Right lobe of liver (tissue), 6 donors: ENCODE data around the gene AK3. TPM values are rescaled to one million over a fixed set of nuclear protein-coding genes. Genes with fewer than 3 reads are reported as not detected.

ENCODE experiments used
- ATAC-seq, 4 donors: fragments of 200-7000 bp; cut with Tn5 transposase; one replicate each; pipeline ENCODE4 v1.9.1; 2020; ENCODE audit warnings: mild to moderate bottlenecking in 4 of 4, moderate library complexity in 4 of 4
- DNase-seq, 3 donors: peaks; one replicate each; pipeline ENCODE4 v3.0.0-alpha.2; 2020
- H3K27ac ChIP-seq, 3 donors: fragments of 200-600 bp; one replicate each; pipeline ENCODE4 v1.8.0; 2022
- H3K27me3 ChIP-seq, 2 donors: fragments of 200-600 bp; one replicate each; pipeline ENCODE4 v1.8.0; 2022
- H3K36me3 ChIP-seq, 4 donors: fragments of 200-600 bp; sonication (generic) in 1 of 4; one replicate each; pipeline versions ENCODE4 v1.5.1 to v1.8.0; 2017 to 2022; ENCODE audit warnings: control low read depth in 1 of 4
- H3K4me1 ChIP-seq, 4 donors: fragments of 200-600 bp; sonication (generic) in 1 of 4; one replicate each; pipeline versions ENCODE4 v1.5.1 to v1.8.0; 2017 to 2022; ENCODE audit warnings: control low read depth in 1 of 4
- H3K4me3 ChIP-seq, 3 donors: fragments of 200-600 bp; one replicate each; pipeline ENCODE4 v1.8.0; 2022
- H3K9me3 ChIP-seq, 4 donors: fragments of 200-600 bp; sonication (generic) in 1 of 4; one replicate each; pipeline versions ENCODE4 v1.5.1 to v1.8.0; 2017 to 2022; ENCODE audit warnings: control low read depth in 1 of 4
- POLR2A ChIP-seq: fragments of 450-650 bp; IDR thresholded peaks from one replicate; pipeline ENCODE4 v1.6.1; 2017; ENCODE audit warnings: antibody characterized with exemption, mild to moderate bottlenecking
- WGBS: methylation state at CpG from one replicate; pipeline ENCODE4 v1.1.6; 2018; ENCODE audit warnings: low coverage, low lambda C conversion rate; ENCODE audit not compliant: insufficient coverage; ENCODE audit errors: missing lambda C conversion rate; 5-methylcytosine and 5-hydroxymethylcytosine counted together
- intact Hi-C, 2 donors: fragments of 100-400 bp; cut with DNase I; formaldehyde crosslinking; loops; one replicate each; pipeline versions ENCODE4 v1.11.2 to v1.14.1; 2022
- total RNA-seq, 6 experiments: library from RNA; depleted of rRNA in 2 of 6; stranded (reverse); fragments of >200 nt in 2 of 6; fragmentation: NEBNext Ultra II Directional in 3 of 6; extraction: Animal tissue kit (Norgen Biotek cat#: 25700) in 3 of 6; gene quantifications; one replicate each; pipeline versions ENCODE4 v1.1.0 to v1.2.4, GENCODE V29; 2016 to 2023
- TF ChIP-seq, protein P1 (sequence below), 4 donors: fragments of 200-600 bp in 3 of 4; fragments of 450-650 bp in 1 of 4; IDR thresholded peaks; one replicate each; pipeline versions ENCODE4 v1.5.1 to v1.8.0; 2016 to 2022; ENCODE audit warnings: antibody characterized with exemption in 4 of 4, mild to moderate bottlenecking in 2 of 4
- donor health status: DM: no; HTN: yes; CAD: no.
- donor health status: DM: no; HTN: no; CAD: no.
- donor health status: DM: no; HTN: no; CAD: no.
- donor health status: DM: no; HTN: yes; CAD: no.
- donor health status: DM: no; HTN: yes; CAD: no.

AK3 gene
- total RNA-seq, 6 experiments from 2014 or later: 72.4 to 131 (median 99.5) TPM

DNA sequence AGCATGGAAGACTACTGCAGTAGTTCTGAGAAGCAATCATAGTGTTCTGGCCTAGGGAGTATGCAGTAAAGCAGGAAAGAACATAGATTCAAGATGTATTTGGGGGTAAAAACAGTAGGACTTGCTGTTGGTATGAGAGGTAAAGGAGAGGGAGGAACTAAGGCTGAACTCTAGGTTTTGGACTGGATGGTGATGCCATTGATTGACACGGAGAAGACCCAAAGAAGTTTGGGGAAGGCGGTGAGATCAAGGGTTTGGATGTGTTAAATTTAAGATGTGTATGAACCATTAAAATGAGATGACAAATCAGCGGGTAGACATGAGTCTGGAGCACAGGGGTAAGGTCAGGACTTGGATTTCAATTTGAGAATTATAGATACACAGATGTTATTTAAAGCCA lies 63.6 kb downstream of the AK3 start:
- intact Hi-C loops: no loop called here
- DNase-seq: no peak
- 83% methylated on average over 3 of the region's 3 CpGs for WGBS
- TF ChIP-seq POLR2A: no peak
- TF ChIP-seq, protein P1, sequence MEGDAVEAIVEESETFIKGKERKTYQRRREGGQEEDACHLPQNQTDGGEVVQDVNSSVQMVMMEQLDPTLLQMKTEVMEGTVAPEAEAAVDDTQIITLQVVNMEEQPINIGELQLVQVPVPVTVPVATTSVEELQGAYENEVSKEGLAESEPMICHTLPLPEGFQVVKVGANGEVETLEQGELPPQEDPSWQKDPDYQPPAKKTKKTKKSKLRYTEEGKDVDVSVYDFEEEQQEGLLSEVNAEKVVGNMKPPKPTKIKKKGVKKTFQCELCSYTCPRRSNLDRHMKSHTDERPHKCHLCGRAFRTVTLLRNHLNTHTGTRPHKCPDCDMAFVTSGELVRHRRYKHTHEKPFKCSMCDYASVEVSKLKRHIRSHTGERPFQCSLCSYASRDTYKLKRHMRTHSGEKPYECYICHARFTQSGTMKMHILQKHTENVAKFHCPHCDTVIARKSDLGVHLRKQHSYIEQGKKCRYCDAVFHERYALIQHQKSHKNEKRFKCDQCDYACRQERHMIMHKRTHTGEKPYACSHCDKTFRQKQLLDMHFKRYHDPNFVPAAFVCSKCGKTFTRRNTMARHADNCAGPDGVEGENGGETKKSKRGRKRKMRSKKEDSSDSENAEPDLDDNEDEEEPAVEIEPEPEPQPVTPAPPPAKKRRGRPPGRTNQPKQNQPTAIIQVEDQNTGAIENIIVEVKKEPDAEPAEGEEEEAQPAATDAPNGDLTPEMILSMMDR (IDR thresholded peaks at IDR 0.05): no peak
- peak overlapping the region; percentile 59 to 99 (median 88) for H3K27ac ChIP-seq
- no peak for ATAC-seq
- peaks cover 0 to 24% (median 8%) of the 10 kb centered on the region in 4 donors for H3K4me1 ChIP-seq
- no peaks in the 10 kb centered on the region for H3K27me3 ChIP-seq
- no peak overlapping the region for H3K4me3 ChIP-seq
- H3K9me3 ChIP-seq: no peaks in the 10 kb centered on the region
- H3K36me3 ChIP-seq: no peaks in the 10 kb centered on the region

- no peak overlapping the region for H3K4me3 ChIP-seq
- intact Hi-C loops: no loop called here
- H3K36me3 ChIP-seq: no peaks in the 10 kb centered on the region
- no peaks in the 10 kb centered on the region for H3K9me3 ChIP-seq
- TF ChIP-seq POLR2A: peak; percentile 20
- TF ChIP-seq, protein P1 (IDR thresholded peaks at IDR 0.05): no peak
- ATAC-seq: peak in 2 of 4 donors; percentile 30 to 32
- H3K27me3 ChIP-seq: no peaks in the 10 kb centered on the region
- DNase-seq: no peak
- peak overlapping the region; percentile 12 to 57 (median 30) for H3K27ac ChIP-seq
- H3K4me1 ChIP-seq: peaks cover 0 to 15% (median 7%) of the 10 kb centered on the region in 4 donors
Observed at GRCh38 chr9:4674783-4675182, 66.2 kb downstream of the AK3 start.

GRCh38 chr9:4671737-4672136 lies 69.3 kb downstream of the AK3 start:
- TF ChIP-seq, protein P1 (IDR thresholded peaks at IDR 0.05): no peak
- no peak for TF ChIP-seq POLR2A
- intact Hi-C loops: no loop called here
- ATAC-seq: no peak
- DNase-seq: no peak
- no peaks in the 10 kb centered on the region for H3K27me3 ChIP-seq
- 78% methylated on average over 1 of the region's 1 CpG for WGBS
- peaks cover 0 to 7% (median 3%) of the 10 kb centered on the region in 4 donors for H3K4me1 ChIP-seq
- H3K36me3 ChIP-seq: no peaks in the 10 kb centered on the region
- H3K27ac ChIP-seq: no peak overlapping the region
- H3K9me3 ChIP-seq: no peaks in the 10 kb centered on the region
- H3K4me3 ChIP-seq: no peak overlapping the region

GRCh38 chr9:4670591-4670990 lies 70.4 kb downstream of the AK3 start:
- TF ChIP-seq POLR2A: no peak
- TF ChIP-seq, protein P1 (IDR thresholded peaks at IDR 0.05): no peak
- H3K27ac ChIP-seq: no peak overlapping the region
- no peaks in the 10 kb centered on the region for H3K27me3 ChIP-seq
- no peaks in the 10 kb centered on the region for H3K9me3 ChIP-seq
- intact Hi-C loops: no loop called here
- ATAC-seq (no peak), DNase-seq (no peak)
- no peak overlapping the region for H3K4me3 ChIP-seq
- H3K4me1 ChIP-seq: peaks cover 0 to 12% (median 3%) of the 10 kb centered on the region in 4 donors
- WGBS: 87% methylated on average over 3 of the region's 3 CpGs
- H3K36me3 ChIP-seq: no peaks in the 10 kb centered on the region

- intact Hi-C loops: loop anchor here in 1 of 2 donors (10.0 kb wide), 1 partner anchor 75 kb away; the partner anchor contains the start of gene AK3
- Histone ChIP-seq H3K27me3 (no peaks in the 10 kb centered on the region), H3K27ac (no peak overlapping the region), H3K4me3 (no peak overlapping the region), H3K36me3 (no peaks in the 10 kb centered on the region), H3K9me3 (no peaks in the 10 kb centered on the region), H3K4me1 (peaks cover 0 to 15% (median 3%) of the 10 kb centered on the region in 4 donors)
- TF ChIP-seq, protein P1 (IDR thresholded peaks at IDR 0.05): no peak
- TF ChIP-seq POLR2A: no peak
- DNase-seq: no peak
- ATAC-seq: no peak
Observed at GRCh38 chr9:4669890-4670289, 71.1 kb downstream of the AK3 start.
